ENCODE data around the gene ADD1. TPM values are rescaled to one million over a fixed set of nuclear protein-coding genes. Genes with fewer than 3 reads are reported as not detected.
"Not testable (repeated sequence)": the region's sequence is repeated elsewhere in the genome, so short reads cannot be mapped to it uniquely, and the experiment has no call there.

Gene ADD1
- total RNA-seq, 6 experiments from 2014 or later, result 276 to 332 (median 321) TPM

DNA sequence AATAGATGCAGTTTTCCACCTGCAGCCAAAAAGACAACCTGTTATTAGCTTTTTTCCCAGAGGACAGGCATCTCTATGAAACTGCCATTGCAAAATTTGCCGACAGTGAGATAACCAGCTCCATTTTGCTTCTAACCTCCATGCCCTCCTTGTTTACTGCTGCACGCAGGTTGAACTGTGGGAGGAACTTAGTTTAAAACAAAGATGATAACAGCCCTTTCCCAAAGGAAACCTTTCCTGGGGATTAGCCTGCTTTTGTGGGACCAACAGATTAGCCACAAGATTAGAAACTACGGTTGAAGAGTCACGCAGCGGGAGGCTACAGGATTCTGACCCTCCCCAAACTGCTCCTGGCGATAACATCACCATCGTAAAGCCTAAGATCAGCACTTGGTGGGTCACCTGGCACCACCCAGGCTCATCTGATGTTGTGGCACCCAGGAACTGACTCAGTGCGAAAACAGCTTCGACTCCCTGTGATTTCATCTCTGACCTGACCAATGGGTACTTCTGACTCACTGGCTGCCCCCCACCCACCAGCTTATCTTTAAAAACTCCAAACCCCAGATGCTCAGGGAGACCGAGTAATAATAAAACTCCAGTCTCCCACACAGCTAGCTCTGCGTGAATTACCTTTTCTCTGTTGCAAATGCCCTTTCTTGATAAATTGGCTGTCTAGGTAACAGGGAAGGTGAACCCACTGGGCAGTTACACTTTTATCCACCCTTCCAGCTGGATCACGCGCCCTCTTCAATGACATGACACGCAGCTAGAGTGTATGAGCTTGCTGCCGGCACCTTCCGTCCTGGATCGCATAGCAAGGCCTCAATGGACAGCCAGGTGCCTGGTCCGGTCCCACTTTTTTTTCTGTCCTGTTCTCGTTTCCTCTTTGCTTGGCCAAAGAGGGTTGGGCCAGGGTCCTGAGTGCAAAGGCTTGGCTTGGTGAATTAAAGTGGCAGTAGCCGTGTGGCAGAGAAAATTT lies 92.4 kb downstream of the ADD1 start:
- peak overlapping the region; percentile 90 for H3K4me3 Mint-ChIP-seq
- H3K27ac Mint-ChIP-seq, result peak overlapping the region; percentile 87
- TF ChIP-seq, protein P1, sequence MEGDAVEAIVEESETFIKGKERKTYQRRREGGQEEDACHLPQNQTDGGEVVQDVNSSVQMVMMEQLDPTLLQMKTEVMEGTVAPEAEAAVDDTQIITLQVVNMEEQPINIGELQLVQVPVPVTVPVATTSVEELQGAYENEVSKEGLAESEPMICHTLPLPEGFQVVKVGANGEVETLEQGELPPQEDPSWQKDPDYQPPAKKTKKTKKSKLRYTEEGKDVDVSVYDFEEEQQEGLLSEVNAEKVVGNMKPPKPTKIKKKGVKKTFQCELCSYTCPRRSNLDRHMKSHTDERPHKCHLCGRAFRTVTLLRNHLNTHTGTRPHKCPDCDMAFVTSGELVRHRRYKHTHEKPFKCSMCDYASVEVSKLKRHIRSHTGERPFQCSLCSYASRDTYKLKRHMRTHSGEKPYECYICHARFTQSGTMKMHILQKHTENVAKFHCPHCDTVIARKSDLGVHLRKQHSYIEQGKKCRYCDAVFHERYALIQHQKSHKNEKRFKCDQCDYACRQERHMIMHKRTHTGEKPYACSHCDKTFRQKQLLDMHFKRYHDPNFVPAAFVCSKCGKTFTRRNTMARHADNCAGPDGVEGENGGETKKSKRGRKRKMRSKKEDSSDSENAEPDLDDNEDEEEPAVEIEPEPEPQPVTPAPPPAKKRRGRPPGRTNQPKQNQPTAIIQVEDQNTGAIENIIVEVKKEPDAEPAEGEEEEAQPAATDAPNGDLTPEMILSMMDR (IDR thresholded peaks at IDR 0.05), result no peak
- peaks cover 38% of the 10 kb centered on the region for H3K36me3 Mint-ChIP-seq (ENCODE audit: low read depth)
- DNase-seq, result peak; percentile 46
- H3K9me3 Mint-ChIP-seq, result no peaks in the 10 kb centered on the region; the same call in 1 of the 2 replicates
- peaks cover 13% of the 10 kb centered on the region for H3K27me3 Mint-ChIP-seq (ENCODE audit: insufficient read depth)
- peaks cover 26% of the 10 kb centered on the region for H3K4me1 Mint-ChIP-seq (ENCODE audit: low read depth)

DNA sequence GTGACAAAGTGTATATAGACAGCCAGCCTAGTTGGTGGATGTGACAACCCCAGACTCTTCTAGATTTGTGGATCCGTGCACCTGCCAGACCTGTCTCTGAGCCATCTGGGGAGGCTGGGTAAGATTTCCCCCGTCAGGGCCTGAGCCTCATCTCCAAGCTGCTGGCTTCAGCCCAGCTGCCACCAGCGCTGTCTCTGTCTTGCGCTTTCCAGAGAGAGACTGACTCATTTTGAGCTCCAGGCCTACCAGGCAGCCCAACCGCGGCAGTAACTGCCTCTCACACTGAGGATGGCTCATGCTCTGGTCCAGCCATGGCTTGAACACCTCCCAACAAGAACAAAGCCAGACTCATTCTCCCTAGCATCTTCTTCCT lies 93.1 kb downstream of the ADD1 start:
- Mint-ChIP-seq H3K27me3 (ENCODE audit: insufficient read depth) (peaks cover 13% of the 10 kb centered on the region), H3K9me3 (no peaks in the 10 kb centered on the region; the same call in 1 of the 2 replicates), H3K4me3 (peak overlapping the region; percentile 90), H3K4me1 (ENCODE audit: low read depth) (peaks cover 26% of the 10 kb centered on the region), H3K36me3 (ENCODE audit: low read depth) (peaks cover 42% of the 10 kb centered on the region), H3K27ac (peak overlapping the region; percentile 87)
- TF ChIP-seq, protein P1 (IDR thresholded peaks at IDR 0.05), result no peak
- peak; percentile 41 for DNase-seq

DNA sequence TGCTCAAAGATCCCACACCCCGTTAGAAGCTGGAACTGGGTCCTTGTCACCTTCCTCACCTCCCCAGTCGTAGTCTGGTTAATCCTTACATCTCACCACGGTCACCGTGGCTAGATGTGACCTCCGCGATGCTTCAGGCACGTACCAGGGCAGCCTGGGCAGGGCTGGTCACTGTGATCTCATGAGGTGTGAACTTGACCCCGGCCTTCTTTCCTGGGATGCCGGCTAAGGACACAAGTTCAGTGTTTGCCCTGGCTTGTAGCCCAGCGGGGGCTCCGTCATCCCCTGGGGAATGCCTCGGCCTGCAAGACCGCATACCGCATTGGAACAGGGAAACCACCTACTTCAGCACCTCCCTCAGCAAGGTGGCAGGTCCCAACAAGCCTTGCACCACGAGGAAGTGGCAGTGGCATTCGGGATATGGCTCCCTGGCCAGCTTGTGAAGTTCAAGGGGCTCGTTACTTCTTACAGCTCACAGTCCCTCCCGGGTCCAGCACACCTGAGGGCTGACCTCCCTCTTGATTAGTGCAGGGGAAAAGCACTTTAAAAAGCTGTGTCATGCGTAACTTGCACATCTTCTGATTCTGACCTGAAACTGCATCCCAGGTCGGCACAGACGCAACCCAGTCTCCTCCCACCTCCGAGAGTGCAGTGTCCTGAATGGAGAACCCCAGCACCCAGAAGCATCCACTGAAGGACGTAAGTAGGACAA lies 93.7 kb downstream of the ADD1 start:
- peaks cover 26% of the 10 kb centered on the region for H3K4me1 Mint-ChIP-seq (ENCODE audit: low read depth)
- H3K4me3 Mint-ChIP-seq, result peak overlapping the region; percentile 90
- peaks cover 15% of the 10 kb centered on the region for H3K27me3 Mint-ChIP-seq (ENCODE audit: insufficient read depth)
- TF ChIP-seq, protein P1 (IDR thresholded peaks at IDR 0.05), result no peak
- H3K9me3 Mint-ChIP-seq, result no peaks in the 10 kb centered on the region; the same call in none of the 2 replicates
- no peak for DNase-seq
- peaks cover 42% of the 10 kb centered on the region for H3K36me3 Mint-ChIP-seq (ENCODE audit: low read depth)
- H3K27ac Mint-ChIP-seq, result peak overlapping the region; percentile 87

DNA sequence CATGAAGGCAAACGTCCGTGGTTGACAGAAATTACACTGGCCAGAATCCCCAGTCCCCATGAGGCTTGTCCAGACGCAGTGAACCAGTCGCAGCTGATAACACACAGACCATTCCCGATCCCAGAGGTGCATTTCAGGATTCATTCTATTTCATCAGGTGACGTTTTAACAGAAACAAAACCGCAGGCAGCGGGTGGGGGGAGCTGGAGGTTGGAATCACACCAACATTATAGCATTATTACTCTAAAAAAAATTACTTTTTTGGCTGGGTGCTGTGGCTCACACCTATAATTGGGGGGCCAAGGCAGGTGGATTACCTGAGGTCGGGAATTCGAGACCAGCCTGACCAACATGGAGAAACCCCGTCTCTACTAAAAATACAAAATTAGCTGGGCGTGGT lies 94.3 kb downstream of the ADD1 start:
- peaks cover 17% of the 10 kb centered on the region for H3K27me3 Mint-ChIP-seq (ENCODE audit: insufficient read depth)
- TF ChIP-seq, protein P1 (IDR thresholded peaks at IDR 0.05), result no peak
- H3K4me1 Mint-ChIP-seq (ENCODE audit: low read depth), result peaks cover 24% of the 10 kb centered on the region
- no peak overlapping the region for H3K27ac Mint-ChIP-seq
- H3K9me3 Mint-ChIP-seq, result no peaks in the 10 kb centered on the region; the same call in none of the 2 replicates
- peaks cover 41% of the 10 kb centered on the region for H3K36me3 Mint-ChIP-seq (ENCODE audit: low read depth)
- H3K4me3 Mint-ChIP-seq, result no peak overlapping the region
- no peak for DNase-seq

DNA sequence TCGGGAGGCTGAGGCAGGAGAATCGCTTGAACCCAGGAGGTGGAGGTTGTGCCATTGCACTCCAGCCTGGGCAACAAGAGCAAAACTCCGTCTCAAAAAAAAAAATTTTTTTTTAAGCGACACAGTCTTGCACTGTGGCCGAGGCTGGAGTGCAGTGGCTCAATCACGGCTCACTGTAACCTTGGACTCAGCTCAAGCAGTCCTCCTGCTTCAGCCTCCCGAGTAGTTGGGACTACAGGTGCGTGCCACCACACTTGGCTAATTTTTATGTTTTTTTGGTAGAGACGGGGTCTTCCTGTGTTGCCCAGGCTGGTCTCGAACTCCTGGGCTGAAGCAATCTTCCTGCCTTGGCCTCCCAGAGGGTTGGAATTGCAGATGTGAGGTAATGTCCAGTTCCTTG lies 94.8 kb downstream of the ADD1 start:
- DNase-seq, H3K27ac Mint-ChIP-seq, H3K9me3 Mint-ChIP-seq, H3K4me3 Mint-ChIP-seq: not testable (repeated sequence)
- H3K4me1 Mint-ChIP-seq (ENCODE audit: low read depth), result peaks cover 20% of the 10 kb centered on the region
- H3K36me3 Mint-ChIP-seq (ENCODE audit: low read depth), result peaks cover 37% of the 10 kb centered on the region
- peaks cover 14% of the 10 kb centered on the region for H3K27me3 Mint-ChIP-seq (ENCODE audit: insufficient read depth)

Measured in HFFc6 (cell line).